Stimulated activated CD8-positive, alpha-beta memory T cell treated with anti-CD3 and anti-CD28 coated beads, Interleukin-2, amount 100 ng/mL, for 48 hours (primary cell): ENCODE data around the gene NANOS3.

Source experiments
- DNase-seq, 2 donors: peaks; one replicate each; pipeline ENCODE4 v3.0.0-alpha.2; 2020; ENCODE audit warnings: low read depth in 2 of 2

The NANOS3 gene

GRCh38 chr19:13885826-13886365, 9.0 kb downstream of the NANOS3 start:
- DNase-seq = no peak

GRCh38 chr19:13887018-13887436, 10.1 kb downstream of the NANOS3 start:
- no peak for DNase-seq

DNA sequence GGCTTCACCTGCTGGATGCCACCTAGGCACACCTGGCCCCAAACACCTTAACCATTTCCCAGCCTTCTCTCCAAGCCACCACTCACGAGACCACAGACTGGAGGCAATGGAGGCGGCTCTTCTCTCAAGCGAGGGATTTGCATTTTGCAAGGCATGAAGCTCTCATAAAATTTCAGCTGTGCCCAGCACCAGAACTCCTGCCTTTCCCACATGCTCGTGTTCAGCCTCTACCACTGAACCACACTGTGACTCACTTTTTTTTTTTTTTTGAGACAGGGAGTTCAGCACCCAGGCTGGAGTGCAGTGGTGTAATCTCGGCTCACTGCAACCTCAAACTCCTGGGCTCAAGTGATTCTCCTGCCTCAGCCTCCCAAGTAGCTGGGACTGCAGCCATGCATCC, 10.6 kb downstream of the NANOS3 start:
- DNase-seq = no peak

GRCh38 chr19:13888281-13888680, 11.3 kb downstream of the NANOS3 start:
- no peak for DNase-seq

GRCh38 chr19:13890136-13890535, 13.2 kb downstream of the NANOS3 start:
- DNase-seq = no peak

DNA sequence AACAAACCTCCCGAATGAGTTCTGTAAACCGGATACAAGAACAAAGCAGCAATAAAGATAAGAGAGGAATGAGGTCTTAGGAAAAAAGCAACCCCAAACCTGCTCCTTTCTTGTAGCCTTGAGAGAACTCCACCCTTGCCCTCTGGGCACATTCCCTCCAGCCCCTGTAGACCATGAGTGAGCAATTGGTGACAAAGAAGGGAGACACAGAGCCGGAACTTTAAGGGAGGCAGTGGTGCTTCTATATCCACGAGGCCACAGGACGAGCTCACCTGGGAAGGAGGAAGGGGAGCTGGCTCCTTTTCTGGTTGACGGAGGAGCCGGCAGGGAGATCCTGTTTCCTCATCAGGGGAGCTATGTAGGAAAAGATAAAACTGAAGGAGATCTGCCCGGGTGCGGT, 15.9 kb downstream of the NANOS3 start:
- DNase-seq = no peak

DNA sequence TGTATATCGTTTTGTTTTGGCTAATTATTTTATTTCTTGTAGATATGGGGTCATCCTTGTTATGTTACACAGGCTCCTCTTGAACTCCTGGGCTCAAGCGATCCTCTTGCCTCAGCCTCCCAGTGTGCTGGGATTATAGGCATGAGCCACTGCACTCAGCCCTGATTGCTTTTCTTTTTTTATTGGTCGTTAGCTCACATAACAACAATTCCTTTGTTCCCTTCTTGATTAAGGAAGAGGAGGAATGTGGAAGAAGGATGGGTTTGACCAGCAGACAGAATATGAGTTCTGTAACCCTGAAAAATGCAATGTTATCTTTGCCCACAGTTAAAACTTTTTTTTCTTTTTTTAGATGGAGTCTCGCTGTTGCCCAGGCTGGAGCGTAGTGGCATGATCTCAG, 17.6 kb downstream of the NANOS3 start:
- DNase-seq = no peak

GRCh38 chr19:13896227-13896626, 19.3 kb downstream of the NANOS3 start:
- no peak for DNase-seq

DNA sequence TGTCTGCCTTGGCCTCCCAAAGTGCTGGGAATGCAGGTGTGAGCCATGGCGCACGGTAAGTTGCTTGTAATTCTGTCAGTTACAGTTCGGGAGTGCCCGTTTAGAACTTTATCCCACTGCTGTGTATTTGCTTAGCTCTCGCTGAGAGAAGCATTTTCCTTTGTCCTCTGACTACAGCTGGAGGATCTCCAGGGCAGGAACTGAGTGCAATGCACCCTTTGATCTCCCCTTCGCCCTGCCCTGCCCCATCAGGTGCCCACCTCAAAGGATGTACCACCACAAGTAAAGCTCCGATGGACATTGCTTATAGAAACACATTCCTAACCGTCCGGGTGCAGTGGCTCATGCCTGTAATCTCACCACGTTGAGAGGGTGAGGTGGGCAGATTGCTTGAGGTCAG, 22.5 kb downstream of the NANOS3 start:
- no peak for DNase-seq

- DNase-seq = no peak
Measured at GRCh38 chr19:13899912-13900584, 23.1 kb downstream of the NANOS3 start.

DNA sequence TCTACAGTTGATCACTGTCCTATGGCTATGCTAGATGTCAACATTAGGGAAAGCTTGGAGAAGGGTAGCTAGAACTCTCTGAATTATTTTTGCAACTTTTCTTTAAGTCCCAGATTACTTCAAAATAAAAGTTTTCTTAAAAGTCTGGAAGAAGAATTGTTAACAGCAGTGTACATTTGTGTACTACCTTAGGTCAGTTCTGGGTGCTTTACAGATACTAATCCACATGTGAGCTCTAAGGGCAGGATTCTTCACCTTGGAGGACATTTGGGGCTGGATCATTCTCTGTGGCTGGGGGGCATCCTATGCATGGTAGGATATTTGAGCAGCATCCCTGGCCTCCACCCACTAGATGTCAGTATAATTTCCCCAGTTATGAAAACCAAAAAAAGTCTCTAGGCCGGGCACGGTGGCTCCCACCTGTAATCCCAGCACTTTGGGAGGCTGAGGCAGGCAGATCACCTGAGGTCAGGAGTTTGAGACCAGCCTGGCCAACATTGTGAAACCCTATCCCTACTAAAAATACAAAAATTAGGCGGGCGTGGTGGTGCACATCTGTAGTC, 26.1 kb downstream of the NANOS3 start:
- no peak for DNase-seq

- peak; percentile 93 to 96 for DNase-seq
Measured at GRCh38 chr19:13905634-13906520, 28.9 kb downstream of the NANOS3 start, which contains the start of the genes BRME1 and CC2D1A. Gene BRME1 (minus strand): TSS chr19:13906117. CDS start chr19:13904892, 1,225 bp downstream. Gene CC2D1A (plus strand): TSS chr19:13906201. CDS start chr19:13906442, 241 bp downstream.

DNA sequence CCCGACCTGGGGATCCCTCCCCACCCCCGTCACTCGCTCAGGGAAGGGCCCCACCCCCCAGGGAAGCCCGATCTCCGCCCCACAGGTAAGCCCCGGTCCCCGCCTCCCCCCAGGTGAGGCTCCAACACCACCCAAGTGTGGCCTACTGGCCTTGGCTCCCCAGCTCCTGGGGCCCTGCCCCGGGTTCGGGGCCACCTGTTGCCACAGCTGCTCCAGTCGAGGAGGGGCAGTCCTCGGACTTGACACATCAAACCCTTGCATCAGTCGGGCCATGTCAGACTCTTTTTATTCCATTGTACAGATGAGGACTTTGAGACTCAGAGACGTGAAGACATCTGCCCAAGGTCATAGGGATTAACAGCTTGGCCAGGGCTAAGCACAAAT, 29.6 kb downstream of the NANOS3 start:
- peak in 1 of 2 donors; percentile 22 for DNase-seq

GRCh38 chr19:13906910-13907309, 30.0 kb downstream of the NANOS3 start:
- no peak for DNase-seq

GRCh38 chr19:13908674-13909073, 31.7 kb downstream of the NANOS3 start:
- no peak for DNase-seq

GRCh38 chr19:13909430-13909829, 32.5 kb downstream of the NANOS3 start:
- no peak for DNase-seq

GRCh38 chr19:13913352-13913751, 36.4 kb downstream of the NANOS3 start:
- DNase-seq = no peak

DNA sequence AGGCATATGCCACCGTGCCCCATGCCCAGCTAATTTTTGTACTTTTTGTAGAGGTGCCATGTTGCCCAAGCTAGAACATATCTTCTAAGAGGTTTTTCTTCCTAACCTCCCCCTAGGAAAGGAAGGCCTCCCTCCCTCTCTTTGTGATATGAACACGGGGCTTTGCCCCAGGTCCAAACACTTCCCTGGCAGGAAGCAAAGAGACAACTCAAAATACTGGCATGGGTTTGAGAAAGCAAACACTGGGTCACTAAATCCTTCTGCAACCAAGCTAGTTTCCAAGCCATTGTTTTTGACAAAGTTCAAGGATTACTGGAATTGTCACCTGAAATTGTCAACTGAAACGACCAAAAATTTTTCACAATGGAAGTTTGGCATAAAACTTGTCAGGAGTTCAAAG, 37.8 kb downstream of the NANOS3 start:
- DNase-seq = no peak

GRCh38 chr19:13917888-13918406, 41.0 kb downstream of the NANOS3 start:
- no peak for DNase-seq

- no peak for DNase-seq
Measured at GRCh38 chr19:13918726-13919411, 41.9 kb downstream of the NANOS3 start.

- DNase-seq = no peak
Measured at GRCh38 chr19:13920524-13920923, 43.6 kb downstream of the NANOS3 start.
